ENCODE data around the gene NFATC1. TPM values are rescaled to one million over a fixed set of nuclear protein-coding genes. Genes with fewer than 3 reads are reported as not detected.

The NFATC1 gene
- total RNA-seq, 4 donors from 2014 or later = 10.1 to 15.0 (median 12.7) TPM

DNA sequence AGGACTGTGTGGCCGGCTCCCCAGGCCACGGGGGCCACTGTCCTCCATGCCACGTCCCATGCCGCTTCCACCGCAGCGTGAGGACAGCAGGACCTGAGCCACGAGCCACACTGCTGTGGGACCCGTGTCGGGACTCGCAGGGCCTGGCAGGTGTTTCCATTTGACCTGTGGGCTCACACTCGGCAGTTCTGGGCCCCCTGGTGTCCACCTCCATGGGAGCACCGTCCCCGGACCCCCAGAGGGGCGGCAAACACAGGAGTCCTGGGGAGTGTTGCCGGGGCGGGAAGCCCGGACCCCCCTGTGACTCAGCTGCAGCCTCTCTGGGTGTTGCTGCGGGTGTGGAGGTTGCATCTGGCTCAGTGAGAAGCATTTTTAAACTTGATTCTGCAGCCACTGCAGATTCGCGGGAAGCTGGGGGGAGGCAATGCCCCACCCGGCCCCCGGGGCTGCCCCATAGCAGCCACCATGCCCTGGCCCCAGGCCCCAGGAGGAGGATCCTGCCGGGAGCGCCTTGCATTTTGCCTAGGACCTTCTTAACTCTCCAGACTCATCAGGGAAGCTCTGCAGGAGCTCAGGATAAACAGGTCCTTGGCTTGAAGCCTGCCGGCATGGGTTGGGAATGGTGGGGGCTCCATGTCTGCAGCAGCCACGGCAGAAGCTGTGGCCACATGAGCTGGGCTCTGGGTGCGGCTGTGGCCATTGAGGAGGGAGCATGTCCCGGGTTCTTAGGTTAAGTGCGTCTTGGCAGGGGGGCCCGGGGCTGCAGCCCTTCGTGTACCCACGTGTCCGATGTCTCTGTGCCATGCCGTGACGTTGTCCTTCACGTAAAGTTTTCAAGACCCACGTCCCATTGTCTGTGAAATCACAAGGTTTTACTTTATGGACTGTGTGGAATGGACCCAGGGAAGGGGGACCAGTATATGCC, 30.9 kb downstream of the NFATC1 start:
- WGBS, 2 donors = 84 to 88% methylated on average over 22 to 27 of the region's 37 CpGs
- TF ChIP-seq, protein P1, sequence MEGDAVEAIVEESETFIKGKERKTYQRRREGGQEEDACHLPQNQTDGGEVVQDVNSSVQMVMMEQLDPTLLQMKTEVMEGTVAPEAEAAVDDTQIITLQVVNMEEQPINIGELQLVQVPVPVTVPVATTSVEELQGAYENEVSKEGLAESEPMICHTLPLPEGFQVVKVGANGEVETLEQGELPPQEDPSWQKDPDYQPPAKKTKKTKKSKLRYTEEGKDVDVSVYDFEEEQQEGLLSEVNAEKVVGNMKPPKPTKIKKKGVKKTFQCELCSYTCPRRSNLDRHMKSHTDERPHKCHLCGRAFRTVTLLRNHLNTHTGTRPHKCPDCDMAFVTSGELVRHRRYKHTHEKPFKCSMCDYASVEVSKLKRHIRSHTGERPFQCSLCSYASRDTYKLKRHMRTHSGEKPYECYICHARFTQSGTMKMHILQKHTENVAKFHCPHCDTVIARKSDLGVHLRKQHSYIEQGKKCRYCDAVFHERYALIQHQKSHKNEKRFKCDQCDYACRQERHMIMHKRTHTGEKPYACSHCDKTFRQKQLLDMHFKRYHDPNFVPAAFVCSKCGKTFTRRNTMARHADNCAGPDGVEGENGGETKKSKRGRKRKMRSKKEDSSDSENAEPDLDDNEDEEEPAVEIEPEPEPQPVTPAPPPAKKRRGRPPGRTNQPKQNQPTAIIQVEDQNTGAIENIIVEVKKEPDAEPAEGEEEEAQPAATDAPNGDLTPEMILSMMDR (IDR thresholded peaks at IDR 0.05) = no peak
- no peak for TF ChIP-seq POLR2A (IDR thresholded peaks at IDR 0.05)
- Histone ChIP-seq H3K27me3 (no peaks in the 10 kb centered on the region), H3K4me3 (replicated peaks in 1 of 3) (no peak overlapping the region), H3K36me3 (no peaks in the 10 kb centered on the region), H3K27ac (no peak overlapping the region), H3K4me1 (peaks cover 0 to 4% of the 10 kb centered on the region in 2 donors), H3K9me3 (no peaks in the 10 kb centered on the region)
- no peak for DNase-seq
- intact Hi-C loops (cut with DNase I) = no loop called here

DNA sequence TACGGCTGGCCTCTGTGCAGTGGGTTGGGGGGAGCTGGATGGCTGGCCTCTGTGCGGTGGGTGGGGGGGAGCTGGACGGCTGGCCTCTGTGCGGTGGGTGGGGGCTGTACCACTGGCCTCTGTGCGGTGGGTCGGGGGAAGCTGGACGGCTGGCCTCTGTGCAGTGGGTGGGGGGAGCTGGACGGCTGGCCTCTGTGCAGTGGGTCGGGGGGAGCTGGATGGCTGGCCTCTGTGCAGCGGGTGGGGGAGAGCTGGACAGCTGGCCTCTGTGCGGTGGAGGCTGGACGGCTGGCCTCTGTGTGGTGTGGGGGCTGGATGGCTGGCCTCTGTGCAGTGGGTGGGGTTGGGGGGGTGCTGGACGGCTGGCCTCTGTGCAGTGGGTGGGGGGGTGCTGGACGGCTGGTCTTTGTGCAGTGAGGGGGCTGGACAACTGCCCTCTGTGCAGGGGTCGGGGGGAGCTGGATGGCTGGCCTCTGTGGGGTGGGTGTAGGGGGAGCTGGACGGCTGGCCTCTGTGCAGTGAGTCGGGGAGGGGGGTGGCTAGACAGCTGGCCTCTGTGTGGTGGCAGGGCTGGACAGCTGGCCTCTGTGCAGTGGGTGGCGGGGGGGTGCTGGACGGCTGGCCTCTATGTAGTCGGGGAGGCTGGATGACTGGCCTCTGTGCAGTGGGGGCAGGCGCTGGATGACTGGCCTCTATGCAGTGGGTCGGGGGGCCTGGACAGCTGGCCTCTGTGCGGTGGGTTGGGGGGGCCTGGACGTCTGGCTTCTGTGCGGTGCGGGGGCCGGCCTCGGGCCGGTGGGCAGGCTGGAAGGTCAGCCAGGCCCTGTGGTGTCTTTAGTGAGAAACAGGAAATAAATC, 31.9 kb downstream of the NFATC1 start:
- no peak overlapping the region for H3K27ac ChIP-seq
- H3K4me1 ChIP-seq = peaks cover 0 to 4% of the 10 kb centered on the region in 2 donors
- no peaks in the 10 kb centered on the region for H3K9me3 ChIP-seq
- no peak overlapping the region for H3K4me3 ChIP-seq (replicated peaks in 1 of 3)
- 83% methylated on average over 12 to 22 of the region's 29 CpGs for WGBS, 2 donors
- H3K27me3 ChIP-seq = no peaks in the 10 kb centered on the region
- no peaks in the 10 kb centered on the region for H3K36me3 ChIP-seq
- TF ChIP-seq, protein P1 (IDR thresholded peaks at IDR 0.05) = no peak
- no peak for TF ChIP-seq POLR2A (IDR thresholded peaks at IDR 0.05)
- no peak for DNase-seq
- intact Hi-C loops (cut with DNase I) = no loop called here

DNA sequence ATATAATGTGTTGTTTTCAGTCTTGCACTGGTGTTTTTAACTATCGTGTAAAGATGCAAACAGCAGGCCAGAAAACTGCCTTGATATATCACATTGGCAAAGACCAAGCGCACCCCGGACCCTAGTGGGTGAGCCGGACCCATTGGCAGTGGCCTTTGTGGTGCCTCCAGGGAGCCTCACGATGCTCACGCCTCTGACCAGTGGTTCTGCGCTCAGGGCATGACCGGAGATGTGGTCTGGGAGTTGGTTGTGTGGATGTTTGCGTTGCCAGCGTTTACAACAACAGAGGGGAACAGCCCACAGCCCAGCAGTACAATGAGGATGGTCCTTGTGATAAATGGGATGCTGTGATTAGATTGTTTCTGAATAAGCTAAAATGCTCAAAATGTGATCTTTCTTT, 32.6 kb downstream of the NFATC1 start:
- no peak overlapping the region for H3K27ac ChIP-seq
- intact Hi-C loops (cut with DNase I) = no loop called here
- TF ChIP-seq, protein P1 (IDR thresholded peaks at IDR 0.05) = no peak

DNA sequence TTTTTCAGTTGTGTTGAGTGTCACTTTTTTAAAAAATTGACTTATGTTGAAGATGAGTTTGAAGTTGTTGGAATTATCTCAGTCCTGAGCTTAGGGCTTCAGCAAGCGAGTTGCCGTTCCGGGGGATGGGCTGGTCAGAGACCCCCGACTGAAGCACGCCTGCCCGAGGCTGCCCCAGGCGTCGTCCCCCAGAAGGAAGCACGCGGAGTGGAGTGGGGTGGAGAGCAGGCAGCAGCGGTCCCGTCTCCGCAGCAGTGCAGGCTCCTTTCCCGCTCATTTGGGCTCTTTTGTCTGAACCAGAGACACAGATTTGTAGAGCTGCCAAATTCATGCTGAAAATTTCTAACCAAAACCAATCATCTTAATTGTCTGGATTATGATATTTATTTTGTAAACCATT, 33.7 kb downstream of the NFATC1 start:
- H3K9me3 ChIP-seq = no peaks in the 10 kb centered on the region
- H3K4me3 ChIP-seq (replicated peaks in 1 of 3) = no peak overlapping the region
- H3K27me3 ChIP-seq = no peaks in the 10 kb centered on the region
- 87 to 90% methylated on average over 14 of the region's 14 CpGs for WGBS, 2 donors
- no peak for DNase-seq
- H3K36me3 ChIP-seq = peaks cover 0 to 4% of the 10 kb centered on the region in 2 donors
- no peaks in the 10 kb centered on the region for H3K4me1 ChIP-seq
- intact Hi-C loops (cut with DNase I) = no loop called here
- TF ChIP-seq POLR2A (IDR thresholded peaks at IDR 0.05) = no peak
- TF ChIP-seq, protein P1 (IDR thresholded peaks at IDR 0.05) = no peak
- H3K27ac ChIP-seq = no peak overlapping the region

More for the DNA sequence above, 32.6 kb downstream of the NFATC1 start:
- H3K27me3 ChIP-seq = no peaks in the 10 kb centered on the region
- no peak overlapping the region for H3K4me3 ChIP-seq (replicated peaks in 1 of 3)
- H3K4me1 ChIP-seq = no peaks in the 10 kb centered on the region
- 85 to 87% methylated on average over 10 of the region's 10 CpGs for WGBS, 2 donors
- no peaks in the 10 kb centered on the region for H3K9me3 ChIP-seq
- no peak for DNase-seq
- H3K36me3 ChIP-seq = no peaks in the 10 kb centered on the region

Data from thyroid gland (tissue), 4 donors.